AG04450 (cell line): Measurements from ENCODE around the gene YWHAG. TPM values are rescaled to one million over a fixed set of nuclear protein-coding genes. Genes with fewer than 3 reads are reported as not detected.
A peak's percentile ranks its signal among the peaks of the same experiment; 100 is the strongest.

Experiments
- CTCF ChIA-PET: fragments of 300-600, 350-600 bp; formaldehyde crosslinking; extraction: SDS; loops from one replicate; lab custom pipeline; 2022; ENCODE audit warnings: antibody characterized with exemption, inconsistent platforms; lab: Charles Lee
- POLR2A ChIA-PET: fragments of 350-600 bp; formaldehyde crosslinking; extraction: SDS; loops from one replicate; lab custom pipeline; 2021; ENCODE audit warnings: antibody characterized with exemption, inconsistent platforms; lab: Yijun Ruan, JAX
- DNase-seq: peaks from one replicate; pipeline ENCODE4 v3.0.0-alpha.2; 2011; ENCODE audit warnings: low read depth, low spot score
- H3K27ac ChIP-seq: one replicate; pipeline ENCODE4 v1.5.1; 2012; ENCODE audit warnings: low read depth, low read length, control low read depth
- H3K27me3 ChIP-seq: one replicate; pipeline ENCODE4 v1.6.0; 2012; ENCODE audit warnings: low read length; ENCODE audit not compliant: control insufficient read depth, insufficient read depth
- H3K4me3 ChIP-seq: 2 replicates; pipeline ENCODE4 v1.5.1; 2011; ENCODE audit warnings: mild to moderate bottlenecking, low read depth, low read length, control low read depth
- H3K9me3 ChIP-seq: 2 replicates; pipeline ENCODE4 v1.5.1; 2012; ENCODE audit warnings: low read length; ENCODE audit not compliant: control insufficient read depth, insufficient read depth
- CTCF ChIP-seq: IDR thresholded peaks from 2 replicates; pipeline ENCODE4 v1.5.1; 2011; ENCODE audit warnings: low read depth, low read length, control low read depth, inconsistent platforms
- polyA plus RNA-seq: library from polyadenylated mRNA; depleted of rRNA; stranded (reverse); fragments of >200 nt; gene quantifications from 2 replicates; pipeline ENCODE4 v1.2.3, GENCODE V29; 2011

The YWHAG gene
- polyA plus RNA-seq, 1 experiment: 91.6 TPM

- POLR2A ChIA-PET: interaction anchor here (0.6 to 1.1 kb wide), 3 partner anchors 34 to 60 kb away, joined by 3 to 6 read pairs (median 3); no protein-coding TSS in a partner anchor
- Histone ChIP-seq H3K27me3 (no peaks in the 10 kb centered on the region), H3K4me3 (no peak overlapping the region), H3K27ac (peak overlapping the region; percentile 34), H3K9me3 (peaks cover 4% of the 10 kb centered on the region; the same call in 1 of the 2 replicates)
- TF ChIP-seq CTCF: no peak
- CTCF ChIA-PET: no interaction called here
- DNase-seq: no peak
Observed at GRCh38 chr7:76352193-76352592, 6.6 kb downstream of the YWHAG start.

GRCh38 chr7:76351372-76351771 is 7.4 kb downstream of the YWHAG start:
- no peak overlapping the region for H3K27ac ChIP-seq
- no peak for TF ChIP-seq CTCF
- H3K27me3 ChIP-seq: no peaks in the 10 kb centered on the region
- ChIA-PET CTCF (no interaction called here), POLR2A (interaction anchor here (0.6 to 1.1 kb wide), 2 partner anchors 33 to 59 kb away, joined by 3 to 6 read pairs; no protein-coding TSS in a partner anchor)
- no peak overlapping the region for H3K4me3 ChIP-seq
- peaks cover 4% of the 10 kb centered on the region; the same call in 1 of the 2 replicates for H3K9me3 ChIP-seq
- no peak for DNase-seq

- H3K4me3 ChIP-seq: no peak overlapping the region
- peaks cover 3% of the 10 kb centered on the region; the same call in 1 of the 2 replicates for H3K9me3 ChIP-seq
- no peak overlapping the region for H3K27ac ChIP-seq
- ChIA-PET CTCF (interaction anchor here (1.0 to 1.3 kb wide), 2 partner anchors 9 to 10 kb away, joined by 4 to 6 read pairs; partner anchors contain the start of gene YWHAG), POLR2A (interaction anchor here (1.1 kb wide), 1 partner anchor 9 kb away, joined by 3 read pairs; the partner anchor contains the start of gene YWHAG)
- H3K27me3 ChIP-seq: no peaks in the 10 kb centered on the region
- no peak for TF ChIP-seq CTCF
- no peak for DNase-seq
Observed at GRCh38 chr7:76349313-76349885, 9.4 kb downstream of the YWHAG start.

- Histone ChIP-seq H3K27ac (no peak overlapping the region), H3K27me3 (no peaks in the 10 kb centered on the region), H3K9me3 (no peaks in the 10 kb centered on the region; the same call in 1 of the 2 replicates), H3K4me3 (no peak overlapping the region)
- no peak for DNase-seq
- no peak for TF ChIP-seq CTCF
- ChIA-PET CTCF (no interaction called here), POLR2A (no interaction called here)
Observed at GRCh38 chr7:76347710-76348109, 11.1 kb downstream of the YWHAG start.

GRCh38 chr7:76346778-76347177 is 12.0 kb downstream of the YWHAG start:
- peak overlapping the region; percentile 39 for H3K27ac ChIP-seq
- ChIA-PET POLR2A (no interaction called here), CTCF (no interaction called here)
- no peak for TF ChIP-seq CTCF
- DNase-seq: no peak
- H3K27me3 ChIP-seq: no peaks in the 10 kb centered on the region
- no peak overlapping the region for H3K4me3 ChIP-seq
- no peaks in the 10 kb centered on the region; the same call in 1 of the 2 replicates for H3K9me3 ChIP-seq
